H1 (cell line): ENCODE results near the gene CLDN7. TPM values are rescaled to one million over a fixed set of nuclear protein-coding genes. Genes with fewer than 3 reads are reported as not detected.

Experiments
- CTCF ChIA-PET: fragments of 300-600 bp; sonication (Branson Sonifier 250); formaldehyde crosslinking; loops from one replicate; lab custom pipeline; 2021; ENCODE audit not compliant: partially characterized antibody; lab: Charles Lee
- POLR2A ChIA-PET: fragments of 300-600 bp; sonication (Branson Sonifier 250); formaldehyde crosslinking; loops from one replicate; lab custom pipeline; 2021; ENCODE audit warnings: inconsistent platforms; ENCODE audit not compliant: partially characterized antibody; lab: Charles Lee
- DNase-seq, 2 experiments: peaks; one replicate each; pipeline versions ENCODE4 v3.0.0 to v3.0.0-alpha.2; 2010 to 2022; ENCODE audit warnings: low spot score in 2 of 2, low read depth in 1 of 2, mixed read lengths in 1 of 2
- FAIRE-seq: peaks from 2 replicates; lab custom pipeline; 2011; peaks lifted over from hg19 to GRCh38; lab: Jason Lieb, UNC
- H2AFZ ChIP-seq: 2 replicates; pipeline ENCODE4 v1.8.1; 2012; ENCODE audit warnings: low read length, inconsistent platforms
- H2AK5ac ChIP-seq: 2 replicates; pipeline ENCODE4 v1.6.1; 2013; ENCODE audit warnings: low read depth, low read length
- H2BK120ac ChIP-seq: replicated peaks from 2 replicates; pipeline ENCODE3; 2013; ENCODE audit warnings: low read depth, low read length, inconsistent platforms
- H2BK12ac ChIP-seq: 2 replicates; pipeline ENCODE4 v1.6.1; 2013; ENCODE audit warnings: low read depth, low read length
- H2BK15ac ChIP-seq: 2 replicates; pipeline ENCODE4 v1.6.1; 2013; ENCODE audit warnings: low read length
- H2BK20ac ChIP-seq: 2 replicates; pipeline ENCODE4 v1.6.1; 2013; ENCODE audit warnings: low read length
- H2BK5ac ChIP-seq: 2 replicates; pipeline ENCODE4 v1.6.1; 2013; ENCODE audit warnings: low read depth, low read length
- H3K14ac ChIP-seq: 2 replicates; pipeline ENCODE4 v1.6.1; 2013; ENCODE audit warnings: inconsistent platforms; ENCODE audit not compliant: insufficient read length
- H3K18ac ChIP-seq: 2 replicates; pipeline ENCODE4 v1.6.1; 2013; ENCODE audit warnings: low read length; ENCODE audit errors: extremely low read depth
- H3K23ac ChIP-seq: 2 replicates; pipeline ENCODE4 v1.6.1; 2013; ENCODE audit warnings: inconsistent platforms; ENCODE audit not compliant: insufficient read length
- H3K23me2 ChIP-seq: 2 replicates; pipeline ENCODE4 v1.6.1; 2013; ENCODE audit warnings: low read depth, low read length
- H3K27ac ChIP-seq: 2 replicates; pipeline ENCODE4 v1.6.1; 2011; ENCODE audit warnings: low read depth, low read length, inconsistent platforms
- H3K27me3 ChIP-seq, 4 experiments: replicated peaks in 1 of 4; 1 replicate in 1 of 4; 2 replicates in 3 of 4; pipeline versions ENCODE4 v1.6.1 to v1.8.1; 2011 to 2013; ENCODE audit warnings: low read length in 3 of 4, mild to moderate bottlenecking in 3 of 4, inconsistent platforms in 2 of 4, mixed read lengths in 2 of 4, moderate library complexity in 1 of 4; ENCODE audit not compliant: control insufficient read depth in 3 of 4, insufficient read depth in 3 of 4; ENCODE audit errors: extremely low read depth in 1 of 4
- H3K36me3 ChIP-seq, 4 experiments: 2 replicates each; pipeline versions ENCODE4 v1.6.1 to v1.8.1; 2011 to 2013; ENCODE audit warnings: mild to moderate bottlenecking in 4 of 4, low read length in 3 of 4, moderate library complexity in 2 of 4, control low read depth in 1 of 4, inconsistent platforms in 1 of 4; ENCODE audit not compliant: insufficient read depth in 4 of 4, control insufficient read depth in 2 of 4
- H3K4ac ChIP-seq: replicated peaks from 2 replicates; pipeline ENCODE3; 2013; ENCODE audit warnings: low read length, low read depth, mixed read lengths, inconsistent platforms; ENCODE audit not compliant: insufficient read length
- H3K4me1 ChIP-seq, 4 experiments: replicated peaks in 1 of 4; 1 replicate in 1 of 4; 2 replicates in 3 of 4; pipeline versions ENCODE4 v1.6.1 to v1.8.1; 2011 to 2013; ENCODE audit warnings: low read length in 3 of 4, inconsistent platforms in 2 of 4, mixed read lengths in 1 of 4; ENCODE audit not compliant: insufficient read depth in 4 of 4, control insufficient read depth in 3 of 4
- H3K4me2 ChIP-seq, 2 experiments: 2 replicates each; pipeline versions ENCODE4 v1.6.1 to v1.8.1; 2011 to 2013; ENCODE audit warnings: low read depth in 2 of 2, low read length in 2 of 2, control low read depth in 1 of 2, inconsistent platforms in 1 of 2, mild to moderate bottlenecking in 1 of 2; ENCODE audit not compliant: insufficient read depth in 1 of 2
- H3K4me3 ChIP-seq, 4 experiments: fragments of 200-600, 300-600 bp in 1 of 4; sonication (generic), shearing (Covaris generic), sonication (Bioruptor Twin) in 1 of 4; 2 replicates each; pipeline versions ENCODE4 v1.5.1 to v1.8.1; 2011 to 2016; ENCODE audit warnings: low read length in 4 of 4, low read depth in 3 of 4, control low read depth in 2 of 4, inconsistent platforms in 2 of 4, mild to moderate bottlenecking in 2 of 4, mixed read lengths in 1 of 4, moderate library complexity in 1 of 4; ENCODE audit not compliant: insufficient read depth in 2 of 4; ENCODE audit errors: extremely low read depth in 1 of 4
- H3K56ac ChIP-seq: replicated peaks from 2 replicates; pipeline ENCODE3; 2013; ENCODE audit warnings: low read depth, mild to moderate bottlenecking, mixed read lengths, low read length, inconsistent platforms; ENCODE audit not compliant: insufficient read length
- H3K79me1 ChIP-seq: 2 replicates; pipeline ENCODE4 v1.6.1; 2013; ENCODE audit warnings: low read depth, low read length, control low read depth
- H3K79me2 ChIP-seq, 2 experiments: 2 replicates each; pipeline versions ENCODE4 v1.6.1 to v1.8.1; 2012 to 2013; ENCODE audit warnings: low read length in 2 of 2, mild to moderate bottlenecking in 2 of 2, inconsistent platforms in 1 of 2; ENCODE audit not compliant: insufficient read depth in 2 of 2, control insufficient read depth in 1 of 2
- H3K9ac ChIP-seq, 4 experiments: replicated peaks in 1 of 4; 1 replicate in 1 of 4; 2 replicates in 3 of 4; pipeline versions ENCODE4 v1.6.1 to v1.8.1; 2011 to 2013; ENCODE audit warnings: low read depth in 3 of 4, low read length in 3 of 4, control low read depth in 2 of 4, mild to moderate bottlenecking in 2 of 4, moderate library complexity in 2 of 4, inconsistent platforms in 1 of 4; ENCODE audit errors: extremely low read depth in 1 of 4
- H3K9me3 ChIP-seq, 2 experiments: 2 replicates each; pipeline versions ENCODE4 v1.6.1 to v1.8.1; 2012 to 2013; ENCODE audit warnings: mild to moderate bottlenecking in 2 of 2, moderate library complexity in 2 of 2, control low read depth in 1 of 2, inconsistent platforms in 1 of 2, low read depth in 1 of 2, low read length in 1 of 2, mixed read lengths in 1 of 2; ENCODE audit not compliant: insufficient read depth in 2 of 2
- H4K20me1 ChIP-seq, 2 experiments: replicated peaks in 1 of 2; 2 replicates each; pipeline versions ENCODE3 to v1.8.1; 2011 to 2013; ENCODE audit warnings: inconsistent platforms in 2 of 2, low read length in 2 of 2, mild to moderate bottlenecking in 1 of 2; ENCODE audit not compliant: insufficient read depth in 2 of 2, control insufficient read depth in 1 of 2
- H4K5ac ChIP-seq: 2 replicates; pipeline ENCODE4 v1.6.1; 2013; ENCODE audit warnings: low read length, low read depth, mixed read lengths, inconsistent platforms; ENCODE audit not compliant: insufficient read length
- H4K8ac ChIP-seq: 2 replicates; pipeline ENCODE4 v1.8.0; 2013; ENCODE audit warnings: mild to moderate bottlenecking, moderate library complexity, low read length, inconsistent platforms; ENCODE audit not compliant: insufficient read depth; ENCODE audit errors: extremely low read depth
- H4K91ac ChIP-seq: replicated peaks from 2 replicates; pipeline ENCODE3; 2013; ENCODE audit warnings: low read length, mixed read lengths, inconsistent platforms; ENCODE audit not compliant: insufficient read length
- ATF3 ChIP-seq: IDR thresholded peaks from 2 replicates; pipeline ENCODE4 v1.6.1; 2011; ENCODE audit warnings: low read depth, mild to moderate bottlenecking, low read length; ENCODE audit not compliant: insufficient read depth
- CTBP2 ChIP-seq: IDR thresholded peaks from 2 replicates; pipeline ENCODE4 v1.7.0; 2011; ENCODE audit warnings: borderline replicate concordance, mild to moderate bottlenecking, moderate library complexity, mixed read lengths, low read length; ENCODE audit not compliant: insufficient read depth, insufficient read length
- EGR1 ChIP-seq: IDR thresholded peaks from 2 replicates; pipeline ENCODE4 v1.6.1; 2011; ENCODE audit warnings: low read depth, low read length, borderline replicate concordance
- JUN ChIP-seq: IDR thresholded peaks from 2 replicates; pipeline ENCODE4 v1.6.1; 2011; ENCODE audit warnings: low read depth, mild to moderate bottlenecking, improper control_type of control experiment, low read length
- POLR2A ChIP-seq, 2 experiments: IDR thresholded peaks; 1 replicate in 1 of 2; 2 replicates in 1 of 2; pipeline ENCODE4 v1.6.1; 2011; ENCODE audit warnings: low read depth in 2 of 2, low read length in 2 of 2, mild to moderate bottlenecking in 2 of 2; ENCODE audit errors: control extremely low read depth in 1 of 2
- RFX5 ChIP-seq: IDR thresholded peaks from 2 replicates; pipeline ENCODE4 v1.6.1; 2011; ENCODE audit warnings: low read depth, low read length, improper control_type of control experiment, borderline replicate concordance
- SIN3A ChIP-seq, 2 experiments: IDR thresholded peaks in 1 of 2; conservative IDR thresholded peaks in 1 of 2; 2 replicates each; pipeline ENCODE4 v1.6.1; 2011 to 2012; ENCODE audit warnings: low read length in 2 of 2, improper control_type of control experiment in 1 of 2, low read depth in 1 of 2, mild to moderate bottlenecking in 1 of 2
- TAF1 ChIP-seq: IDR thresholded peaks from 2 replicates; pipeline ENCODE4 v1.6.1; 2011; ENCODE audit warnings: mild to moderate bottlenecking, low read depth, low read length
- TBP ChIP-seq: IDR thresholded peaks from 2 replicates; pipeline ENCODE4 v1.6.1; 2011; ENCODE audit warnings: low read depth, low read length, improper control_type of control experiment
- WGBS, 2 experiments: shearing (Covaris generic) in 1 of 2; methylation state at CpG; one replicate each; pipeline versions ENCODE4 v1.1.6 to v1.1.7; 2013 to 2015; ENCODE audit warnings: low lambda C conversion rate in 2 of 2, mixed read lengths in 2 of 2, inconsistent platforms in 1 of 2, low coverage in 1 of 2, missing lambda C conversion rate in 1 of 2; ENCODE audit not compliant: insufficient replicate concordance in 2 of 2, insufficient coverage in 1 of 2, insufficient read length in 1 of 2; ENCODE audit errors: extremely low coverage in 1 of 2, missing lambda C conversion rate in 1 of 2; 5-methylcytosine and 5-hydroxymethylcytosine counted together
- polyA plus RNA-seq, 7 experiments: library from polyadenylated mRNA; depleted of rRNA in 3 of 7; stranded (reverse) in 5 of 7; unstranded in 2 of 7; fragments of >200 nt in 5 of 7; fragments of 200-250 nt in 2 of 7; gene quantifications; 1 replicate in 5 of 7; 2 replicates in 1 of 7; 4 replicates in 1 of 7; pipeline versions ENCODE4 v1.2.1 to v1.2.3, GENCODE V29; 2011 to 2013; ENCODE audit warnings: missing spikeins in 2 of 7, mixed read lengths in 2 of 7
- total RNA-seq: library from RNA; stranded (reverse); fragmentation: NEBNext Ultra II Directional; extraction: Animal tissue kit (Norgen Biotek cat#: 25700); gene quantifications from 2 replicates; pipeline ENCODE4 v1.2.1, GENCODE V29; 2021

CLDN7 gene
- total and polyA plus RNA-seq, 2 of the 8 experiments (the other 6 are each of a cell fraction or from before 2014, with no cell fraction given), result 118 to 119 TPM

GRCh38 chr17:7307686-7308624 lies 45.7 kb upstream of the CLDN7 start:
- 6% methylated on average over 19 of the region's 104 CpGs; no CpG with 5 or more reads in 1 of the 2 experiments for WGBS, 2 experiments
- FAIRE-seq, result no peak
- peak; percentile 26 for TF ChIP-seq TAF1
- no peak for TF ChIP-seq JUN
- no peak for TF ChIP-seq CTBP2
- no peak for TF ChIP-seq ATF3
- no peak for TF ChIP-seq RFX5
- peak; percentile 10 to 82 for TF ChIP-seq POLR2A (IDR thresholded peaks at IDR 0.05; ENCODE audit: control extremely low read depth in 1 of 2, low read depth in 2 of 2, low read length in 2 of 2)
- TF ChIP-seq TBP, result no peak; the same call in 1 of the 2 replicates
- TF ChIP-seq EGR1, result no peak
- 0 out of 4 replicates have a peak, but pooled peaks have one; percentile 4 to 15 for TF ChIP-seq SIN3A (conservative IDR thresholded peaks at IDR 0.05 in 1 of 2, IDR thresholded peaks at IDR 0.05 in 1 of 2; ENCODE audit: low read depth in 1 of 2, low read length in 2 of 2)

More at GRCh38 chr17:7307686-7308624, 45.7 kb upstream of the CLDN7 start:
- Histone ChIP-seq H3K4me1 (peaks cover 0 to 14% (median 6%) of the 10 kb centered on the region in 4 experiments; a peak in 5 of 7 replicates), H2BK20ac (0 out of 2 replicates have a peak overlapping the region, but pooled peaks have one; percentile 32), H3K27ac (peak overlapping the region; percentile 92), H4K5ac (peak overlapping the region; percentile 72), H3K18ac (peak overlapping the region; percentile 97), H2BK120ac (peak overlapping the region; percentile 70), H3K4me3 (peak overlapping the region; percentile 87 to 97 (median 90)), H3K79me2 (peaks cover 17 to 35% of the 10 kb centered on the region in 2 experiments), H3K9ac (peak overlapping the region; percentile 94 to 100 (median 98)), H3K36me3 (peaks cover 27 to 35% (median 32%) of the 10 kb centered on the region in 4 experiments), H3K14ac (no peak overlapping the region), H3K23me2 (peaks cover 10% of the 10 kb centered on the region), H2AFZ (no peak overlapping the region), H2BK5ac (peak overlapping the region; percentile 97), H3K56ac (peak overlapping the region; percentile 94), H3K4me2 (peak overlapping the region; percentile 88 to 99), H3K79me1 (peaks cover 8% of the 10 kb centered on the region), H2BK12ac (no peak overlapping the region), H4K20me1 (peaks cover 21 to 24% of the 10 kb centered on the region in 2 experiments), H3K4ac (peak overlapping the region; percentile 99), H3K9me3 (no peaks in the 10 kb centered on the region), H2AK5ac (peak overlapping the region; percentile 96; the same call in 1 of the 2 replicates), H4K91ac (peak overlapping the region; percentile 88), H2BK15ac (0 out of 2 replicates have a peak overlapping the region, but pooled peaks have one; percentile 88), H3K23ac (no peak overlapping the region), H4K8ac (peak overlapping the region; percentile 88), H3K27me3 (no peaks in the 10 kb centered on the region)
- POLR2A ChIA-PET, result interaction anchor here (0.6 to 11.3 kb wide), 26 partner anchors 9 to 263 kb away, joined by 3 to 223 read pairs (median 6); partner anchors contain the start of genes ACAP1, CLDN7, CTDNEP1 and GABARAP
- peak in 1 of 2 experiments; percentile 72 for DNase-seq
- CTCF ChIA-PET, result interaction anchor here (0.6 to 4.5 kb wide), 8 partner anchors 11 to 262 kb away, joined by 3 to 22 read pairs (median 3); partner anchors contain the start of gene ASGR1
